GM12878 (cell line): ENCODE measurements around the gene PKM. TPM values are rescaled to one million over a fixed set of nuclear protein-coding genes. Genes with fewer than 3 reads are reported as not detected.

Experiments used
- ATAC-seq: fragments of 200-7000 bp; cut with Tn5 transposase; 3 replicates; pipeline ENCODE4 v1.9.1; 2020; ENCODE audit warnings: mild to moderate bottlenecking, moderate library complexity
- BruUV-seq: library from RNA; stranded (reverse); fragments of 400-500 nt; replicated peaks from 2 replicates; lab custom pipeline; 2021; lab: Mats Ljungman, UMichigan
- CTCF ChIA-PET: fragments of 300-600 bp; sonication (Branson Sonifier 250); formaldehyde crosslinking; extraction: SDS; loops from one replicate; lab custom pipeline; 2021; ENCODE audit warnings: inconsistent platforms; lab: Yijun Ruan, JAX
- POLR2A ChIA-PET: fragments of 350-600 bp; formaldehyde crosslinking; extraction: SDS; loops from one replicate; lab custom pipeline; 2021; ENCODE audit warnings: inconsistent platforms; lab: Charles Lee
- RAD21 ChIA-PET: fragments of 300-600 bp; sonication (Branson Sonifier 250); formaldehyde crosslinking; loops from one replicate; lab custom pipeline; 2023; ENCODE audit warnings: antibody characterized with exemption; ENCODE audit not compliant: unreplicated experiment; lab: Charles Lee
- SMC1A ChIA-PET: fragments of 300-600 bp; sonication (Branson Sonifier 250); formaldehyde crosslinking; loops from one replicate; lab custom pipeline; 2023; ENCODE audit not compliant: unreplicated experiment, uncharacterized antibody; lab: Charles Lee
- DNase-seq: peaks from one replicate; pipeline ENCODE4 v3.0.0-alpha.2; 2011; ENCODE audit warnings: low read depth, low spot score
- FAIRE-seq: peaks from 3 replicates; lab custom pipeline; 2011; peaks lifted over from hg19 to GRCh38; lab: Jason Lieb, UNC
- H2AFZ ChIP-seq: 2 replicates; pipeline ENCODE4 v1.6.0; 2011; ENCODE audit warnings: low read depth, low read length, control low read depth; ENCODE audit not compliant: control insufficient read depth
- H3K27ac ChIP-seq: 2 replicates; pipeline ENCODE4 v1.5.1; 2011; ENCODE audit warnings: control low read depth; ENCODE audit not compliant: control insufficient read depth, insufficient read depth
- H3K27me3 ChIP-seq, 2 experiments: replicated peaks in 1 of 2; 2 replicates each; pipeline versions ENCODE4 v1.6.0 to v1.6.1; 2011; ENCODE audit warnings: low read length in 1 of 2; ENCODE audit not compliant: control insufficient read depth in 2 of 2, insufficient read depth in 2 of 2
- H3K36me3 ChIP-seq, 2 experiments: 2 replicates each; pipeline ENCODE4 v1.5.1; 2011; ENCODE audit warnings: low read length in 1 of 2; ENCODE audit not compliant: control insufficient read depth in 2 of 2, insufficient read depth in 2 of 2
- H3K4me1 ChIP-seq: 2 replicates; pipeline ENCODE4 v1.6.1; 2011; ENCODE audit warnings: mild to moderate bottlenecking, low read length, moderate library complexity, mixed read lengths; ENCODE audit not compliant: control insufficient read depth, insufficient read depth
- H3K4me2 ChIP-seq: 2 replicates; pipeline ENCODE4 v1.6.0; 2011; ENCODE audit warnings: control low read depth; ENCODE audit not compliant: control insufficient read depth, insufficient read depth
- H3K4me3 ChIP-seq: fragments of 200-600 bp; sonication (generic); 2 replicates; pipeline ENCODE4 v1.5.1; 2016
- H3K79me2 ChIP-seq: 2 replicates; pipeline ENCODE4 v1.6.0; 2011; ENCODE audit warnings: low read length; ENCODE audit not compliant: control insufficient read depth, insufficient read depth
- H3K9ac ChIP-seq: 2 replicates; pipeline ENCODE4 v1.8.0; 2011; ENCODE audit warnings: low read length, control low read depth, mixed read lengths; ENCODE audit not compliant: control insufficient read depth, insufficient read depth
- H3K9me3 ChIP-seq: replicated peaks from 3 replicates; pipeline ENCODE4 v1.5.1; 2011; ENCODE audit warnings: mild to moderate bottlenecking, low read length; ENCODE audit not compliant: control insufficient read depth, insufficient read depth
- H4K20me1 ChIP-seq: 2 replicates; pipeline ENCODE4 v1.6.0; 2011; ENCODE audit not compliant: control insufficient read depth, insufficient read depth
- BCL11A ChIP-seq: IDR thresholded peaks from 2 replicates; pipeline ENCODE4 v1.6.1; 2011; ENCODE audit warnings: low read depth, low read length
- JUNB ChIP-seq: IDR thresholded peaks from 2 replicates; pipeline ENCODE4 v1.6.1; 2016; ENCODE audit warnings: antibody characterized with exemption, mild to moderate bottlenecking
- NR2C2 ChIP-seq: IDR thresholded peaks from 2 replicates; pipeline ENCODE4 v1.6.1; 2011; ENCODE audit warnings: borderline replicate concordance, low read depth; ENCODE audit not compliant: control insufficient read depth, insufficient read length
- NR2F1 ChIP-seq: fragments of 450-650 bp; conservative IDR thresholded peaks from 2 replicates; pipeline ENCODE4 v1.6.1; 2017; ENCODE audit warnings: mild to moderate bottlenecking
- TAF1 ChIP-seq: IDR thresholded peaks from 2 replicates; pipeline ENCODE4 v1.6.1; 2011; ENCODE audit warnings: mild to moderate bottlenecking, low read depth, low read length, borderline replicate concordance
- ZNF217 ChIP-seq: fragments of 450-650 bp; IDR thresholded peaks from 2 replicates; pipeline ENCODE4 v1.6.1; 2017; ENCODE audit warnings: antibody characterized with exemption, mild to moderate bottlenecking
- WGBS: methylation state at CpG from one replicate; pipeline ENCODE4 v1.1.6; 2016; ENCODE audit warnings: low lambda C conversion rate; ENCODE audit not compliant: insufficient replicate concordance, insufficient coverage; ENCODE audit errors: missing lambda C conversion rate; 5-methylcytosine and 5-hydroxymethylcytosine counted together
- in situ Hi-C: fragments of 300-500 bp; cut with MboI; formaldehyde crosslinking; loops from 9 replicates; pipeline ENCODE4 v1.14.3; 2018; ENCODE audit warnings: mixed read lengths
- intact Hi-C: fragments of 100-400 bp; cut with micrococcal nuclease; formaldehyde crosslinking; loops from one replicate; pipeline ENCODE4 v1.14.2; 2022; ENCODE audit not compliant: unreplicated experiment
- polyA plus RNA-seq, 11 experiments: library from polyadenylated mRNA; depleted of rRNA in 4 of 11; unstranded in 6 of 11; stranded (reverse) in 5 of 11; fragments of >200 nt; fragmentation: Nextera tagmentation in 4 of 11; fragmentation: Illumina TruSeq in 1 of 11; extraction: Ambion mirVana in 4 of 11; extraction: Trizol in 1 of 11; gene quantifications; 1 replicate in 1 of 11; 2 replicates in 10 of 11; pipeline versions ENCODE4 v1.2.1 to v1.2.3, GENCODE V29; 2011 to 2016; ENCODE audit warnings: inconsistent platforms in 2 of 11, missing spikeins in 2 of 11, low read depth in 1 of 11
- total RNA-seq, 4 experiments: library from RNA; depleted of rRNA in 3 of 4; stranded (reverse); fragments of >200 nt in 3 of 4; fragmentation: Illumina TruSeq in 1 of 4; extraction: Trizol in 1 of 4; gene quantifications; 2 replicates each; pipeline versions ENCODE4 v1.2.1 to v1.2.3, GENCODE V29; 2013 to 2021
- TF ChIP-seq, protein P1 (sequence below): fragments of 450-650 bp; IDR thresholded peaks from 2 replicates; pipeline ENCODE4 v1.6.1; 2017; ENCODE audit warnings: low read depth, mild to moderate bottlenecking, moderate library complexity
- TF ChIP-seq, protein P2 (sequence below): fragments of 450-650 bp; IDR thresholded peaks from 2 replicates; pipeline ENCODE4 v1.6.1; 2016; ENCODE audit warnings: mild to moderate bottlenecking

PKM gene
- total and polyA plus RNA-seq, 10 of the 15 experiments (the other 5 are each of a cell fraction or from before 2014, with no cell fraction given), result 491 to 2,011 (median 1,433) TPM

GRCh38 chr15:72227192-72227586 lies 3.8 kb downstream of the PKM start:
- WGBS, result 0% methylated on average over 8 of the region's 8 CpGs
- in situ Hi-C loops (no loop called here), intact Hi-C loops (loop anchor here (5.0 kb wide), 1 partner anchor 245 kb away; the partner anchor contains the start of gene ARIH1)
- peaks cover 19% of the 10 kb centered on the region for H4K20me1 ChIP-seq
- peaks cover 95% of the 10 kb centered on the region for H3K79me2 ChIP-seq
- no peaks in the 10 kb centered on the region for H3K9me3 ChIP-seq
- peak overlapping the region; percentile 96 for H3K4me3 ChIP-seq
- FAIRE-seq (no peak), ATAC-seq (peak; percentile 3), DNase-seq (peak; percentile 46)
- H3K36me3 ChIP-seq, result peaks cover 5 to 39% of the 10 kb centered on the region in 2 experiments
- peak overlapping the region; percentile 95 for H3K9ac ChIP-seq
- ChIA-PET SMC1A (interaction anchor here (0.9 to 3.0 kb wide), 12 partner anchors 10 to 87 kb away, joined by 3 to 16 read pairs (median 5); no protein-coding TSS in a partner anchor), POLR2A (interaction anchor here (0.6 to 2.1 kb wide), 10 partner anchors 10 to 454 kb away, joined by 3 to 9 read pairs (median 3); partner anchors contain the start of genes MYO9A and SENP8), RAD21 (interaction anchor here (0.5 to 2.5 kb wide), 13 partner anchors 10 to 246 kb away, joined by 3 to 13 read pairs (median 4); no protein-coding TSS in a partner anchor), CTCF (interaction anchor here (0.8 to 3.6 kb wide), 17 partner anchors 8 to 1409 kb away, joined by 3 to 27 read pairs (median 4); partner anchors contain the start of gene HEXA)
- H3K27ac ChIP-seq, result peak overlapping the region; percentile 97
- no peaks in the 10 kb centered on the region for H3K27me3 ChIP-seq
- peaks cover 24% of the 10 kb centered on the region for H3K4me1 ChIP-seq
- H3K4me2 ChIP-seq, result peak overlapping the region; percentile 77
- no peak overlapping the region for H2AFZ ChIP-seq
- TF ChIP-seq, protein P1, sequence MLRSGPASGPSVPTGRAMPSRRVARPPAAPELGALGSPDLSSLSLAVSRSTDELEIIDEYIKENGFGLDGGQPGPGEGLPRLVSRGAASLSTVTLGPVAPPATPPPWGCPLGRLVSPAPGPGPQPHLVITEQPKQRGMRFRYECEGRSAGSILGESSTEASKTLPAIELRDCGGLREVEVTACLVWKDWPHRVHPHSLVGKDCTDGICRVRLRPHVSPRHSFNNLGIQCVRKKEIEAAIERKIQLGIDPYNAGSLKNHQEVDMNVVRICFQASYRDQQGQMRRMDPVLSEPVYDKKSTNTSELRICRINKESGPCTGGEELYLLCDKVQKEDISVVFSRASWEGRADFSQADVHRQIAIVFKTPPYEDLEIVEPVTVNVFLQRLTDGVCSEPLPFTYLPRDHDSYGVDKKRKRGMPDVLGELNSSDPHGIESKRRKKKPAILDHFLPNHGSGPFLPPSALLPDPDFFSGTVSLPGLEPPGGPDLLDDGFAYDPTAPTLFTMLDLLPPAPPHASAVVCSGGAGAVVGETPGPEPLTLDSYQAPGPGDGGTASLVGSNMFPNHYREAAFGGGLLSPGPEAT, result 0 out of 2 replicates have a peak, but pooled peaks have one; percentile 9
- TF ChIP-seq BCL11A (0 out of 2 replicates have a peak, but pooled peaks have one; percentile 6), JUNB (peak; percentile 57; the same call in 1 of the 2 replicates), NR2C2 (no peak), TAF1 (peak; percentile 50; the same call in 1 of the 2 replicates), ZNF217 (0 out of 2 replicates have a peak, but pooled peaks have one; percentile 1), NR2F1 (no peak)
- TF ChIP-seq, protein P2, sequence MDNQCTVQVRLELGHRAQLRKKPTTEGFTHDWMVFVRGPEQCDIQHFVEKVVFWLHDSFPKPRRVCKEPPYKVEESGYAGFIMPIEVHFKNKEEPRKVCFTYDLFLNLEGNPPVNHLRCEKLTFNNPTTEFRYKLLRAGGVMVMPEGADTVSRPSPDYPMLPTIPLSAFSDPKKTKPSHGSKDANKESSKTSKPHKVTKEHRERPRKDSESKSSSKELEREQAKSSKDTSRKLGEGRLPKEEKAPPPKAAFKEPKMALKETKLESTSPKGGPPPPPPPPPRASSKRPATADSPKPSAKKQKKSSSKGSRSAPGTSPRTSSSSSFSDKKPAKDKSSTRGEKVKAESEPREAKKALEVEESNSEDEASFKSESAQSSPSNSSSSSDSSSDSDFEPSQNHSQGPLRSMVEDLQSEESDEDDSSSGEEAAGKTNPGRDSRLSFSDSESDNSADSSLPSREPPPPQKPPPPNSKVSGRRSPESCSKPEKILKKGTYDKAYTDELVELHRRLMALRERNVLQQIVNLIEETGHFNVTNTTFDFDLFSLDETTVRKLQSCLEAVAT, result peak; percentile 65
- BruUV-seq, result no TSS peak
